ENCODE measurements around the gene SPECC1. TPM values are rescaled to one million over a fixed set of nuclear protein-coding genes. Genes with fewer than 3 reads are reported as not detected.
"Not testable (repeated sequence)": the region's sequence is repeated elsewhere in the genome, so short reads cannot be mapped to it uniquely, and the experiment has no call there.

The SPECC1 gene
- total RNA-seq, 1 donor from 2014 or later = 93.1 TPM

- H3K4me3 Mint-ChIP-seq = no peak overlapping the region
- Histone ChIP-seq H3K9me3 (ENCODE audit: low read depth) (no peaks in the 10 kb centered on the region), H3K9ac (no peak overlapping the region), H3K27ac (no peak overlapping the region), H3K27me3 (no peaks in the 10 kb centered on the region), H3K36me3 (no peaks in the 10 kb centered on the region), H2AFZ (replicated peaks) (no peak overlapping the region), H4K20me1 (ENCODE audit: low read depth) (no peaks in the 10 kb centered on the region), H3K4me1 (peaks cover 17% of the 10 kb centered on the region), H3K4me3 (no peak overlapping the region), H3K4me2 (no peak overlapping the region), H3F3A (ENCODE audit: low read depth) (no peaks in the 10 kb centered on the region), H3K79me2 (ENCODE audit: low read depth) (no peaks in the 10 kb centered on the region)
- H3K9me3 Mint-ChIP-seq = no peaks in the 10 kb centered on the region
- peaks cover 10% of the 10 kb centered on the region for H3K27me3 Mint-ChIP-seq (ENCODE audit: insufficient read depth, low read depth)
- H3K36me3 Mint-ChIP-seq = no peaks in the 10 kb centered on the region
- TF ChIP-seq CTCF (IDR thresholded peaks at IDR 0.05) (no peak), EZH2 (IDR thresholded peaks at IDR 0.05) (no peak), EZH2phosphoT487 (IDR thresholded peaks at IDR 0.05) (no peak)
- no peak for DNase-seq (ENCODE audit: low spot score)
- H3K27ac Mint-ChIP-seq = no peak overlapping the region
- peaks cover 40% of the 10 kb centered on the region for H3K4me1 Mint-ChIP-seq
These were observed 87.3 kb downstream of the SPECC1 start for GRCh38 chr17:20096430-20096829.

GRCh38 chr17:20097330-20097729 lies 88.2 kb downstream of the SPECC1 start:
- no peaks in the 10 kb centered on the region for H3K9me3 ChIP-seq (ENCODE audit: low read depth)
- Mint-ChIP-seq H3K9me3 (no peaks in the 10 kb centered on the region), H3K4me1 (peaks cover 38% of the 10 kb centered on the region), H3K27me3 (ENCODE audit: insufficient read depth, low read depth) (peaks cover 10% of the 10 kb centered on the region), H3K4me3 (no peak overlapping the region), H3K27ac (no peak overlapping the region), H3K36me3 (no peaks in the 10 kb centered on the region)
- H2AFZ ChIP-seq (replicated peaks) = no peak overlapping the region
- H3K9ac ChIP-seq = no peak overlapping the region
- peaks cover 16% of the 10 kb centered on the region for H3K4me1 ChIP-seq
- H4K20me1 ChIP-seq (ENCODE audit: low read depth) = no peaks in the 10 kb centered on the region
- no peak overlapping the region for H3K27ac ChIP-seq
- no peak overlapping the region for H3K4me2 ChIP-seq
- H3K79me2 ChIP-seq (ENCODE audit: low read depth) = no peaks in the 10 kb centered on the region
- no peaks in the 10 kb centered on the region for H3K36me3 ChIP-seq
- no peak for DNase-seq (ENCODE audit: low spot score)
- TF ChIP-seq EZH2 (IDR thresholded peaks at IDR 0.05) (no peak), CTCF (IDR thresholded peaks at IDR 0.05) (no peak), EZH2phosphoT487 (IDR thresholded peaks at IDR 0.05) (no peak)
- no peaks in the 10 kb centered on the region for H3K27me3 ChIP-seq
- no peak overlapping the region for H3K4me3 ChIP-seq
- H3F3A ChIP-seq (ENCODE audit: low read depth) = no peaks in the 10 kb centered on the region

GRCh38 chr17:20098314-20098713 lies 89.2 kb downstream of the SPECC1 start:
- Histone ChIP-seq H3K36me3 (no peaks in the 10 kb centered on the region), H3K27me3 (no peaks in the 10 kb centered on the region), H3K4me2 (no peak overlapping the region), H4K20me1 (ENCODE audit: low read depth) (no peaks in the 10 kb centered on the region), H3K9ac (no peak overlapping the region), H3F3A (ENCODE audit: low read depth) (no peaks in the 10 kb centered on the region), H3K27ac (no peak overlapping the region), H3K79me2 (ENCODE audit: low read depth) (no peaks in the 10 kb centered on the region), H3K4me1 (peaks cover 11% of the 10 kb centered on the region), H3K4me3 (no peak overlapping the region), H3K9me3 (ENCODE audit: low read depth) (no peaks in the 10 kb centered on the region), H2AFZ (replicated peaks) (no peak overlapping the region)
- H3K9me3 Mint-ChIP-seq = no peaks in the 10 kb centered on the region
- H3K36me3 Mint-ChIP-seq = no peaks in the 10 kb centered on the region
- TF ChIP-seq EZH2phosphoT487 (IDR thresholded peaks at IDR 0.05) = no peak
- no peak for TF ChIP-seq EZH2 (IDR thresholded peaks at IDR 0.05)
- no peak for TF ChIP-seq CTCF (IDR thresholded peaks at IDR 0.05)
- no peak overlapping the region for H3K4me3 Mint-ChIP-seq
- peaks cover 32% of the 10 kb centered on the region for H3K4me1 Mint-ChIP-seq
- H3K27ac Mint-ChIP-seq = no peak overlapping the region
- peaks cover 9% of the 10 kb centered on the region for H3K27me3 Mint-ChIP-seq (ENCODE audit: insufficient read depth, low read depth)
- no peak for DNase-seq (ENCODE audit: low spot score)

- not testable (repeated sequence) for H3K36me3 Mint-ChIP-seq; H3K4me3 ChIP-seq; H3K9me3 ChIP-seq (ENCODE audit: low read depth); H3K4me3 Mint-ChIP-seq; H3K4me2 ChIP-seq; H3K27me3 Mint-ChIP-seq (ENCODE audit: insufficient read depth, low read depth); H3K27ac Mint-ChIP-seq; H3K9me3 Mint-ChIP-seq; H3F3A ChIP-seq (ENCODE audit: low read depth); DNase-seq (ENCODE audit: low spot score); H2AFZ ChIP-seq (replicated peaks); H3K79me2 ChIP-seq (ENCODE audit: low read depth); H3K27me3 ChIP-seq; H4K20me1 ChIP-seq (ENCODE audit: low read depth); H3K36me3 ChIP-seq; H3K27ac ChIP-seq; H3K9ac ChIP-seq
- peaks cover 13% of the 10 kb centered on the region for H3K4me1 ChIP-seq
- peaks cover 19% of the 10 kb centered on the region for H3K4me1 Mint-ChIP-seq
These were observed 91.6 kb downstream of the SPECC1 start for GRCh38 chr17:20100806-20101205.
